ENCODE data around the gene KLHDC7B. TPM values are rescaled to one million over a fixed set of nuclear protein-coding genes. Genes with fewer than 3 reads are reported as not detected.

Gene KLHDC7B
- total RNA-seq (2022; extraction: Qiagen RNA extraction) = 0.02 to 0.03 TPM (median 0.03 TPM) in 4 of 5 replicates, not detected in the other

GRCh38 chr22:50545522-50546325, at the start of gene KLHDC7B:
KLHDC7B (plus strand) TSS chr22:50545899; CDS start chr22:50546244, 345 bp downstream.

GRCh38 chr22:50507421-50507990, 38.2 kb upstream of the KLHDC7B start, which contains the start of gene LMF2:
LMF2 (minus strand) TSS chr22:50507702; CDS start chr22:50507675, 27 bp downstream.

GRCh38 chr22:50507991-50508884, 37.5 kb upstream of the KLHDC7B start, which contains the start of gene NCAPH2:
NCAPH2 (plus strand) TSS chr22:50508224; CDS start chr22:50508338, 114 bp downstream.

GRCh38 chr22:50525104-50525857, 20.4 kb upstream of the KLHDC7B start, which contains the start of gene SCO2:
SCO2 (minus strand) TSS chr22:50525598; CDS start chr22:50524411, 1,187 bp downstream.

GRCh38 chr22:50529897-50530579, 15.7 kb upstream of the KLHDC7B start, which contains the start of gene TYMP:
TYMP (minus strand) TSS chr22:50530012; CDS start chr22:50529709, 303 bp downstream.

GRCh38 chr22:50562523-50563412, 17.1 kb downstream of the KLHDC7B start, which contains the start of gene SYCE3:
SYCE3 (minus strand) TSS chr22:50562919; CDS start chr22:50556405, 6,514 bp downstream.

GRCh38 chr22:50577987-50578775, 32.5 kb downstream of the KLHDC7B start, which contains the start of gene CPT1B:
CPT1B (minus strand) TSS chr22:50578427; CDS start chr22:50577915, 512 bp downstream.

GRCh38 chr22:50582493-50583293, 37.0 kb downstream of the KLHDC7B start, which contains the start of gene CHKB:
CHKB (minus strand) TSS chr22:50582849; CDS start chr22:50582781, 68 bp downstream.

GRCh38 chr22:50600538-50600937, 54.8 kb downstream of the KLHDC7B start, which contains the start of gene MAPK8IP2:
MAPK8IP2 (plus strand) TSS chr22:50600793; CDS start chr22:50600819, 26 bp downstream.

Other genes starting within 250 kb of the KLHDC7B start
- 85.2 to 127 TPM (median 116 TPM) in 5 replicates for gene PLXNB2, start 238.3 kb upstream of the KLHDC7B start, total RNA-seq (2022; extraction: Qiagen RNA extraction)
- 1.6 to 4.0 TPM (median 3.7 TPM) in 5 replicates for gene DENND6B, start 218.9 kb upstream of the KLHDC7B start, total RNA-seq (2022; extraction: Qiagen RNA extraction)
- gene PPP6R2, start 202.6 kb upstream of the KLHDC7B start, total RNA-seq (2022; extraction: Qiagen RNA extraction) = 10.0 to 16.3 TPM (median 13.7 TPM) in 5 replicates
- gene SBF1, start 70.9 kb upstream of the KLHDC7B start, total RNA-seq (2022; extraction: Qiagen RNA extraction) = 16.9 to 28.6 TPM (median 27.1 TPM) in 5 replicates
- 0.38 to 0.83 TPM (median 0.64 TPM) in 5 replicates for gene ADM2, start 64.4 kb upstream of the KLHDC7B start, total RNA-seq (2022; extraction: Qiagen RNA extraction)
- gene MIOX, start 59.0 kb upstream of the KLHDC7B start, total RNA-seq (2022; extraction: Qiagen RNA extraction) = 0.12 TPM in 1 of 5 replicates, not detected in the others
- 30.7 to 56.5 TPM (median 52.0 TPM) in 5 replicates for gene LMF2, start 38.2 kb upstream of the KLHDC7B start, total RNA-seq (2022; extraction: Qiagen RNA extraction)
- gene NCAPH2, start 37.7 kb upstream of the KLHDC7B start, total RNA-seq (2022; extraction: Qiagen RNA extraction) = 33.1 to 39.8 TPM (median 37.6 TPM) in 5 replicates
- gene SCO2, start 20.3 kb upstream of the KLHDC7B start, total RNA-seq (2022; extraction: Qiagen RNA extraction) = 2.7 to 9.9 TPM (median 5.5 TPM) in 5 replicates
- 11.8 to 22.2 TPM (median 19.6 TPM) in 5 replicates for gene TYMP, start 15.9 kb upstream of the KLHDC7B start, total RNA-seq (2022; extraction: Qiagen RNA extraction)
- gene SYCE3, start 17.0 kb downstream of the KLHDC7B start, total RNA-seq (2022; extraction: Qiagen RNA extraction) = 0.23 to 0.34 TPM (median 0.30 TPM) in 3 of 5 replicates, not detected in the others
- gene CPT1B, start 32.5 kb downstream of the KLHDC7B start, total RNA-seq (2022; extraction: Qiagen RNA extraction) = 9.9 to 17.7 TPM (median 15.5 TPM) in 5 replicates
- 15.1 to 22.6 TPM (median 21.0 TPM) in 5 replicates for gene CHKB, start 37.0 kb downstream of the KLHDC7B start, total RNA-seq (2022; extraction: Qiagen RNA extraction)
- gene MAPK8IP2, start 54.9 kb downstream of the KLHDC7B start, total RNA-seq (2022; extraction: Qiagen RNA extraction) = 2.7 to 4.3 TPM (median 4.0 TPM) in 5 replicates
- gene ARSA, start 82.3 kb downstream of the KLHDC7B start, total RNA-seq (2022; extraction: Qiagen RNA extraction) = 18.8 to 26.8 TPM (median 24.2 TPM) in 5 replicates
- 3.0 to 5.7 TPM (median 4.6 TPM) in 5 replicates for gene SHANK3, start 126.9 kb downstream of the KLHDC7B start, total RNA-seq (2022; extraction: Qiagen RNA extraction)
- gene ACR, start 192.3 kb downstream of the KLHDC7B start, total RNA-seq (2022; extraction: Qiagen RNA extraction) = 0.07 to 0.25 TPM (median 0.17 TPM) in 4 of 5 replicates, not detected in the other
- 18.5 to 21.9 TPM (median 21.1 TPM) in 5 replicates for gene RABL2B, start 237.7 kb downstream of the KLHDC7B start, total RNA-seq (2022; extraction: Qiagen RNA extraction)